TTC549 (cell line): ENCODE measurements around the gene FARP1.

ENCODE experiments used
- FAIRE-seq: peaks from 2 replicates; lab custom pipeline; 2012; peaks lifted over from hg19 to GRCh38; lab: Jason Lieb, UNC

The FARP1 gene

DNA sequence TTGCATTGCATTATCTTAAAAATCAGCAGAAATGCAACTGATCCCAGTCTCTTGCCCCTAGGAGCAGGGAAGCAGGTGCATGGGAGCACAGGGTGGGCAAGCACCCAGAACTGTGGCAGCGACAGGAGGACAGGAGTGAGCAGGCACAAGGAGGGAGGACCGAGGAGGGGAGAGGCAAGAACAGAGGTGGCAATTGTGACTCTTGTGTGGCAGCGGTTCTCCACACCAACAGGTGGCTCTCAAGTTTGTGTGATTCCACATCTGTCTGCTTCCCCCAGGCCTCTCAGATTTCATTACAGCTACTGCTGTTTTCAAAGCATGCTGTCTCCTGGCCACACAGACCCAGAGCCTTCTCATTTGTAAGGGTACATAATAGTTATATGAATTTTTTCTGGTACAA is 325.5 kb downstream of the FARP1 start:
- no peak for FAIRE-seq

DNA sequence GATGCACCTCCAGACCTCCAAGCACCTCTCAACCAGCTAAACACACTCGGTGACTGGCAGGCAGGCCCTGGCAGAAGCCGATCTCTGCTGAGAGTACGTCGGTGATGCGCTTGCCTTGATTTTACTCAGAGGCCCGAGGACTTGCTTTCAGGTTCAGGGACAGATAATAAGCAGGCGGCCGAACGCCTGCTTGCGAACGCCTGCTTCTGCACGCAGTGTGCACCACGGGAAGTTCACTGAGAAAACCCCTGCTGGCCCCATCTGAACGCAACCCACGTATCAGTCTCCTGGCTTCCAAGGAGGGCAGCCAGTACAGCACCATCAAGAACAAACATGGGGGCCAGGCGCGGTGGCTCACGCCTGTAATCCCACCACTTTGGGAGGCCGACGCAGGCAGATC is 326.0 kb downstream of the FARP1 start:
- FAIRE-seq = no peak

DNA sequence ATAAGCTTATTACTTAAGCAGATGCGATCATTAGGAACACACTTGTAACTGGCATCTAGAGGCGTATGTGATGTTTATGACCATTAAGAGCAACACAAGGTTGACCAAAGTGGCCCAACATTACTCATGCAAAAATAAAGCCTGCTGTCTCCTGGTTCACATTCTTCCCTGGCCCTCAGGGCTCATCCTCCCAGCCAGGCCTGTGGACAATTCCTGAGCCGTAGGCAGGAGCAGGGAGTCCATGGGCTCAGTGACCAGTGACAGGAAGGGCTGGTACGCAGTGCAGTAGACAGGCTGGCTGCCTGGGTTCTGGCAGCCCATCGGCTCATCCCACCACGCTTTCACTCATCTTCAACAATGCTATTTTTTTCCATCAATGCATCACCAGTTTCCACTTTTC is 328.0 kb downstream of the FARP1 start:
- no peak for FAIRE-seq

DNA sequence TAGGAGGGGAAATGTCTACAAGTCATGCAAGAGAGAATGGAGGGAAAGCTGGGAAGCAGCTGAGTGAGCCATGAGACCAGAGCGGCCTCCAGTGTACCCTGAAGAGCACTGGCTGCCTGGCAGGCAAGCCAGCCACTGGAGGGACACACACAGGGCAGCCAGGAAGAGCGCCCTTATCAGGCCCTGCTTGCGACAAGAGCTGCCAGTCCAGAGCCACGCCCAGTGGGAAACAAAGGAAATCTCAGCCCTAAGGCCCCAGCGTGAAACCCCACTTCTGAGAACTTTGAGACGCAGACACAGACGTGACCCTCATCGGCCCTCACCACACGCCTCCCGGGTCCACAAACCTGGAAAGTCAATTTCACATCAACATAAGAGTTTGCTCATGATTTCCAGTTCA is 329.0 kb downstream of the FARP1 start:
- FAIRE-seq = no peak

DNA sequence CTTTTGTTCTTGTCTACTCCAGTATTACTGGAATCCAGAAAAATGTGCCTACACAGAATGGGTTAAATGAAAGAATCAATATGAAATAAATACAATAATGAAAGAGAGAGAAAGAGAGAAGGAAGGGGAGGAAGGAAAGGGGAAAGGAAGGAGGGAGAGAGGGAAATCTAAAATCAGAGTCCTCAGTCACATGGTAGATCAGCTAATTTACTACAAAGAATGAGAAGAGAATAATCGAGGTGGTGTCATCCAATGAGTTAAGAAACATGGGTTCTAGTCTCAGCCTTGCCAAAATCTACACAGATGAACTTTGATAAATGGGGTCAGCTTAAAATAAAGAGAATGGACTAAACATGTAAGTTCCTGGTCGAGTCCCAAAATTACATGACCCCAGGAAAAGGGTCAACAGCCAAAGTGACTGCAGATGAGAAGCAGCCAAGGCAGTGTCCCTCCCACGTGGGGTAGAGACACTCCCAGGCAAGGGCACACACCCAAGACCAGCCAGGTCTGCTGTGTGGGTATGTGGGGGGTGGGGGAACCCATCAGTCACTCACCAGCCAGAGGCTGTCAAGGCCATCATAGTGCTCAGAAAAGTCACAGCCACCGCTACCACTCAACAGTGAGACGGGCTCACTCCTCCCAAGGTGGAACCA is 330.4 kb downstream of the FARP1 start:
- no peak for FAIRE-seq

DNA sequence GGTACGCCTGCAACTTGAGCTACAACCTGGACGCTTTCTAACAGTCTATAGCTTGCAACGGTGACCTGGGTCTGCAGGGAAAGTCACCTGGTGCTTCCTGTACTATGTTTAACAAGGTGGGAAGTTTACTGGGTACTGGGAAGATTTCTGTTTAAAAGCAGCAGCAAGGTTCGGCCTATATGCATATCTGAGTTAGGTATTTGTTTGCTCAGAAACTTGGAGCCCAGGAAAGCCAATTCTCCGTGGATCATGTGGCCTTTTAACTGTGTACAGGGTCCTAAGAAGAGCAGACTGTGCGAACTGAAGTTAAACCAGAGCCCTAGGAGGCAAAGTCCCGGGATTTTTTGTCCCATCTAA is 330.9 kb downstream of the FARP1 start:
- no peak for FAIRE-seq

DNA sequence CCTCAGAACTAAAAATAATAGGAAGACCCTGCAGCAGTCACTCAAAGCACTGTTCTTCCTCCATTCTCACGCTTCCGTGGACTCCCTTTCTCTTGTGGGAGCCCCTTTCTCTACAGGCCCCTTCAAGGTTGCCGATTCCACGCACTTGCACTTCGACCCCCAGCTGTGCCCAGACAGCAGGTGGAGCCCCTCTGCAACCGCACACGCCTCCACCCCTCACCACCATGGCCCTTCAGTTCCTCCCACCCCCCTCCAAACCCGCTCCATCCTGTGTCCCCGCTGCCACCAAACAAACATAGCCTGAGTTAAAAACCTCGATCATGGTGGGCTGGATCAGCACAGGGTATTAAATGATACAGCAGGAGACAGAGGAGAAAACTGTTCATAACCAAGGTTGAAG is 331.4 kb downstream of the FARP1 start:
- FAIRE-seq = no peak

DNA sequence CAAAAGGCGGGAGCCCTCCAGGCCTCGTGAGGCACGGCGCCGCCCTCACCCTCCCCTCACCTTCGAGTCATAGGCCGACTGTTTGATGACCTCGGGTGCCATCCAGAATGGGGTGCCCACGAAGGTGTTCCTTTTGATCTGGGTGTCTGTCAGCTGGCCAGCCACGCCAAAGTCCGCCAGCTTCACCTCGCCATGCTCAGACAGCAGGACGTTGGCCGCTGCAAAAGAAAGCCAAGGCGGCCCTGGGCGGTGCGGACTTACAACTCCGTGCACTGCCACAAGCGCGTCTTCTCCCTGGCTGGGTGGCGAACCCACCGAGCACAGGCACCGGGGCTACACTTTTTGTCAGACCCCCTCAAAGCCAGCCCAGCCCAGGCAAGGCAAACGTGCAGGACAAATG is 331.9 kb downstream of the FARP1 start:
- no peak for FAIRE-seq

DNA sequence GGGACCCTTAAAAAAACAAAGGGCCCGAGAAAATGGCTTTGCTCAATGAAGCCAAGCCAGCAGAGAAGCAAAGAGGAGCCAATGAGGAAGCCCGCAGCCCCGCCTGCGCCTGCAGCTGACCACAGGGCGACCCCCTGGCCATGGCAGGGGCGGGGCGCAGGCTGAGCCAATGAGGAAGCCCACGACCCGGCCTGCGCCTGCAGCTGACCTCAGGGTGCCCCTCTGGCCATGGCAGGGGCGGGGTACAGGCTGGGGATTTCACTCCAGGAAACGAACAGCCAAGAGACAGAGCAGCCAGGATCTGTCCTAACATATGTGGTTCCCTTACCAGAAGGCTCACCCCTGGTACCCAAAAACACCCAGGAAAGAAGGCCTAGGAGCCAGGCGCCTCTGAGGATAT is 332.6 kb downstream of the FARP1 start:
- FAIRE-seq = no peak

DNA sequence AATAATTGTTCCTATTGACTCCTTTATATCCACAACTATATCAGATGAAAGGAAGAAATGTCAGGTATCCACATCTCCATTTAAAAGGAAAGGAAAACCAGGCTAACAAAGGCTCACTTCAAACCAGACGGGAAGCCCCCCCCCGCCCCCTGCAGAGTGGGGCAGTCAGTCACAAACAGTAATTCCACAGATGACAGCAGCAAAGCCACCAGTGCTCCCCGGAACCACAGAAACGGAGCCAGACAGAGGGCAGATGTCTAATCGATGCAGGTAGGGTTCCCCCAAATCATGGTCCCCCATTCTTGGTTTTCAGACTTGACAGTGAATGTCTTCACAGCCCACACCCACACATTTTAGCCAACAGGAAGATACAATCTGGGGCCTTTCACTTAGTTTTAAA is 333.2 kb downstream of the FARP1 start:
- no peak for FAIRE-seq

DNA sequence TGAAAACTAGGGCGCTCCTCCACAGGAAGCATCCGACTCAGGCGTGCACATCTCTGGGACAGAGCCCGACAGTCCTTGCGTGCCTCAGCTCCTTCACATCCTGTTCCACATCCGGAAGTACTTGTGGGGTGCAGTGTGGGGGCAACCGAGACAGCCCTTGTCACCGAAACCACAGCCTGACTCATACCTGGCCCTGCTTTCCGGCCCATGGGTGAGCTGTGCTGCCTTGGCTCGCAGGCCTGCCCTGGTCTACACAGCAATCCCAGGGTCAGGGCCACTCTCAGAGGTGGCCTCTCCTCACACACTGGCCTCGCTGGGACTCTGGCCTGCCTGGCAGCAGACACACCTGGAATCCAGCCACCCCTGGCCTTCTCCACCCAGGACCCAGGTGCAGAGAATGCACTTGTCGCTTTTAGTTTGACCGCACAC is 333.7 kb downstream of the FARP1 start:
- FAIRE-seq = no peak

DNA sequence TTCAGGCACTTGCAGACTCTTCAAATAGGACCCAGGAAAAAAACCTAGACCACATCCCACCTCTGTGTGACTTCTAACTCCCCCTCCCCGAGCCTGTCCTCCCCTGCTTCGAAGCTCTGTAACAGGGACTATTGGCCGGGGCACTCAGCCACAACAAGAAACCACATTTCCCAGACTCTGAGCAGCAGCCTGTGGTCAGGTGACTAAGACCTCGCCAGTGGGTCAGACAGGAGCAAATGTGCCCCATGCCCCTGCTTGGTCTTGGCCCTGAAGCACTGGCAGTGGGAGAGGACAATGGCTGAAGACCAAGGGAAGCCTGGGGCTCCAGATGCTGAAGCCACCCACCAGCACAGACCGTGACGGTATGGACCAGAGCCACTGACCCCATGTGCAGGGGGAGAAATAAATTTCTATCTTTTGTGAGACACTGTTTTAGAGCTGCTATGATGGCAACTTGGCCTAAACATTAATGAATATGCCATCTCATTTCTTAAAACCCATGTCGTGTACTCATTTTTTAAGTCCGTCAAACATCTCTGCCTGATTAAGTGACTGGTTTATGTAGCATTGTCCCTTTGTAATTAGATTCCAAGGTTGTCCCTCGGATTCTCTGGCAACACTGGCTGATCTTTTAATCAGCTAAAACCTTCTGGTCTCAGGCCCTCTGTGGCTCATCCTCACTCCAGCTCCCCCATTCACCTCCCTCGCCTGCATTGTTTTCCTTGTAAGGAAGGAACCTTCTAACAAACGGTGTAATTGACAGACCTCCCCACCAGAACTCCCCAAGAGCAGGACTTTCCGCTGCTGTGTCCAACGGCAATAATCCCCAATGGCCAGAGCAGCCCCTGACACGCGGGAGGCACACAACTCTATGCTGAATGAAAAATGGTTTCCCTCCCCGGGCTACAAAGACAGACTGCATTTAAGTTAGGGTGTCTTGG is 335.6 kb downstream of the FARP1 start:
- no peak for FAIRE-seq

DNA sequence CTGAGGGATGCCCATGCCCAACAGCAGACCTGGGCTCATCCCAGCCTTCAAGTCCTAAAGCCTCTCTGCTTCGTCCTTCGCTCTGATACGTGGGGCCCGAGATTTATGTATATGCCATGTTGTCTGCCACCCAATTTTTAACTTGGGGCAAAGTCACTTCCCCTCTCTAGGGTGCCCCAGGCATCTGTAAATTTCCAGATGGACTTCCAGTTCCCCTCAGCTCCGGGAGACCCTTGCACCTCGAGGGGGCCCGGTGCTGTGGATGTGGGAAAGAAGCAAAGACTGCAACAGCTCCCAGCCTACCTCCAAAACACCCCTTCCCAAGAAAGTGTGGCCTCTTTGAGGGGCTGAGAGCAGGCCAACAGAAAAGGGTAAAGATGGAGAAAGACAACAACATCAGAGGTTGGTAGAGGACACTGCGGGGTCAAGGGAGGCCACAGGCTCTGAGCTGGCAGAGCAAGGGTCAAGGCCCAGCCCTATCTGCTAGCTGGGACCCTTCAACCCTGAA is 336.7 kb downstream of the FARP1 start:
- FAIRE-seq = no peak

DNA sequence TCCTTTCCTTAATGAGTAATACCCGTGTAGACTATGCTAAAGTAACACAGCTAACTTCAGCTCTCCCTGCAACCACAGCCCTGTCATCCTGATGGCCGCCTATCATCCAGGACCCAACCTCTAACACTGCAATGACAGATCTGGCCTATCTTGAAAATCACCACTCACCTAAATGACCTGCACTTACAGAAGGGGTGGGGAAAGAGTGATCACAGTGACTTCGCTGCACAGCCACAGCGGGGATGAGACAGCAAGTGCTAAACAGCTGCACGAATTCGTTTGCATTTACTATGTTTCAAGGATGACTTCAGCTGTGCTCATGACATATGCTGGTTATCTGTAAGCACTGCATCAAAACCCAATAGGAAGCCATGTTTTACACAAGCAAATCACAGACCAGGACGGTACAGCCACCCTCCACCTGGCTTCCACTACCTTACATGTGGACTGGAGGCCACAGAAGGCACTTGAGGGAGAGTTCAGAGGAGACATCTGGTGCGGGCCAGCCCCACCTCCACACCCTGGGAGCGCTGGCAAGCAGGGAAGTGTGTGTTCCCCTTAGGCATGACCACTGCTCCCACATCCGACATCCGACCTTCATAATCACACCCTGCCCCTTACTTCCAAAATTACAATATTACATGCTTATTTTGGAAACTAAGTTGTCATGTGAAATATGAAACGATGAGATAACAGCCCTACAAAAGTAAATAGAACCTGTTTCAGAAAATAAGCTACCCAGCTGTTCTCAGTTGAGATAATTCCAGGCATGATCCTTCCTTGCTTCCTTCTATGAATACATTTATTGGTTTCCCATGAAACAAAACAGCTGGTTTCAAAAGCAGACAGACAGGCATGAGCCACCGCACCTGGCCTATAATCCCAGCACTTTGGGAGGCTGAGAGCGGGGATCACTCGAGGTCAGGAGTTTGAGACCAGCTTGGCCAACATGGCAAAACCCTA is 338.3 kb downstream of the FARP1 start:
- no peak for FAIRE-seq

DNA sequence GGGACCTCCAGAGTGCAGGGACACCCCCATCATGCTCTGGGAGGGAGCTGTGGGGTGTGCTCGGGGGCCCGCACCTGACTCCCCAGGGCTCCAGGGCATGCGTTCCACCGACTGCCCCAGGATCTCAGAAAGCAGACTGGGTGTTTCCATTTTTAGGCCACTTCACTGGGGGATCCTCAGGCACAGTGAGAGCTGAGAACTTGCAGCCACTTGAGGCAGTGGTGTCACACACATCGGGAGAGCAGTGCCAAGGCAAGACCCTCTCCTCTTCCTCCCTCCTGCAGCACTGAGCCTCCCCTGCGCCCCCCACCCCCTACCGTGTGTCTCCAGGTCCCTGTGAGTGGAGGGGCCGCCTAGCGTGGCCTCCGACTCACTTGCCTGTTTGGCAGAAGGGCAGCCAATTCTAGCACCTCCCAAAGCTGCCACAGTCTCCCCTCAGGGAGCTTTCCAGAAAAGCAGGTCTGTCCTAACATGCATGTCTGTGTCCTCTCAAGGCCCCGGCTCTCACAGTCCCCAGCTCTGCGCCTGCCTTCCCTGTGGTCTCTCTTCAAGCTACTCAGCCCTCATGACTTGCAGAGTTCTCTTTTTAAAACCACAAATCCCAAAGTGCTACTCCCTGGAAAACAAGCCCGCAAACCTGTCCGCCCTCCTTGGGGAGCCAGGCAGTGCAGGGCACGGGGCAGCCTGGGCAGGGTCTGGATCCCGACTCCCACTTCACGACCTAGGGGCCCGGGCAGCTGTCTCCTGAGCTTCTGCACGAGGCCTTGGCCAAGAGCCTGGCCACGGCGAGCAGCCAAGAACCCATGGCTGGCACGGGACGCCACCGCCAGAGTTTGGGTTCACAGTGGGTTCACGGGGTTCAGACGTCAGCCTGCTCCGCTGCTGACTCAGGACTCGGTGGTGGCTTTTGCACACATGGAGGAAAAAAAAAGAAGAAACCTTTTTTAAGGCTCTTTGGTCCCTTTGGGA is 339.9 kb downstream of the FARP1 start:
- no peak for FAIRE-seq

DNA sequence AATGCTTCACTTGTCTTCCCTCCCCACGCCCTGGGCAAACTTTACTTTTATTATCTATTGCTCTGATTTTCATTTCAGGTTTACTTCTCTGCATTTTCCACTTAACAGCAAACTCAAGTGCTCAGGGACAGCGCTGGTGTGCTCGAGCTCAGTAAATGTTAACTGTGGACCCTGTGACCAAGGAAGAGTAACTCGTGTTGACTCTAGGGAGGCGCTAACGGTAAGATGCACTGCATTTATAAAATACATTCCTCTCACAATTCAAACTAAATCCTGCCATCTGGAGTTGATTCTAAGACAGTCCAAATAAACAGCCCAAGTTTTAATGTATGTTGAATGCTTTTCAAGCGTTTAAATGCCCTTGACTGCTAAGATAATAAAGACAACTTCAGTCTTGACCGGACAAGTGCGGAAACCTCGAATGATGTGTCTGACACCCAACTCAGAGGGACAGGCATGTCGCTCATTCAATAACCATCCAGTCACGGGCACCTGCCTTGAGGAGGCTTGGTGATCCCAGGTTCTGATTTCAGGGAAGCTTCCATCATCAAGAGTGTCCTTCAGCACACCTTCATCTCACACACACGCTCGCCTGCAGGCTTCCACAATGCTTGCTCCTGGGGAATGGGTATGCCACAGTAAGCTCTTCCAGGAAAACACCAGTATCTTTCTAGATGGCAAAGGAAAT is 340.9 kb downstream of the FARP1 start:
- no peak for FAIRE-seq

DNA sequence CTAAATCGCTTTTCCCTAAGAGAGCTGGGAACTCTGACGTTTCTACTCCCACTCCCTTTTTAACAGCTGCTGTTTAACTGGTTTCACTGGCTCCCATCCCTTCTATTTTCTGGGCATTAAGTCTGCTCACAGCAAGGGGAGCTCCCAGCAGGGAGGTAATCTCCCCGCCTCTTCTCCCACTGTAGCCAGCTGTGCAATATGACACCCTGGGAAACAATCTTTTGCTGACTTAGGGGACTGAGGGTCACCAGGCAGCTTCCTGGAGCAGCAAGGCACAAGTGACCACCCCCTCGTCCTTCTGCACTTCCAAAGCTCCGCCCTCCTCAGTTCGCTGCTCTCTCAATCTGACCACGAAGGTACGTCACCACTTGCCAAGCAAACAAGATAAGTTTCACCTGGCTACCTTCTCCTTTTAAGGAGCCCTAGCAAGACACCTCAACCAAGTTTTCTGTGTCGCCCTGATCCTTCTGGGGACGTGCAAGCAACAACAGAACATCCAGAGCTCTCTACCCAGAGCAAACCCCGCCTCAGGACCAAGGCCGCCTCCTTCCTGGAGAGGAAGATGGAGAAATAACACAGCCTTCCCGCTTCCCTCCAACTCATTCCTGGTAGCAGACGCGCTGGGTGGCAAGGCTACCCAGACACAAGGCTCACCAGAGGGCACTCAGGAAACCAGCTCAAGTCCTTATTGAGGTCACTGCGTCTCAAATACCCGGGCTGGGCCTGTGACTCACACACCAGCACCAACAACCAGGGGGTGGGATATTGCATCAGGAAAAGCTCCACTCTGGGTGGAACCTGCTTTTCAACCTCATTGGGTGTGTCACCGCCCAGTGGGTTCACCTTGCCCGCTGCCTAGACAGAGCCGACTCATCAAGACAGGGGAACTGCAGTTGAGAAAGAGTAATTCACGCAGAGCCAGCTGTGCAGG is 341.7 kb downstream of the FARP1 start:
- no peak for FAIRE-seq

DNA sequence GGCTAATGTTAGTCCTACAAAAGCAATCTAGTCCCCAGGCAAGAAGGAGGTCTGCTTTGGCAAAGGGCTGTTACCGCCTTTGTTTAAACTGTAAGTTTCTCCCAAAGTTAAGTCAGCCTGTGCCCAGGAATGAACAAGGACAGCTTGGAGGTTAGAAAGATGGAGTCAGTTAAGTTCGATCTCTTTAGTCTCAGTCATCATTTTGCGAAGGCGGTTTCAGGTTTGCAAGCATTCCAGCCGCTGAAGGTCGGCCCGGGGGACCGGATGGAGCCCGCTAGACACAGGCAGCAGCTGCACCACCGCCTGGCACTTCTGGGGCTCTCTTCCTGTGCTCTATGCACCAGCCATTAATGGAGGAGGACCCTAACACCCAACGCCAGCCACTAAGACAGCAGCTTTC is 342.7 kb downstream of the FARP1 start:
- FAIRE-seq = no peak

DNA sequence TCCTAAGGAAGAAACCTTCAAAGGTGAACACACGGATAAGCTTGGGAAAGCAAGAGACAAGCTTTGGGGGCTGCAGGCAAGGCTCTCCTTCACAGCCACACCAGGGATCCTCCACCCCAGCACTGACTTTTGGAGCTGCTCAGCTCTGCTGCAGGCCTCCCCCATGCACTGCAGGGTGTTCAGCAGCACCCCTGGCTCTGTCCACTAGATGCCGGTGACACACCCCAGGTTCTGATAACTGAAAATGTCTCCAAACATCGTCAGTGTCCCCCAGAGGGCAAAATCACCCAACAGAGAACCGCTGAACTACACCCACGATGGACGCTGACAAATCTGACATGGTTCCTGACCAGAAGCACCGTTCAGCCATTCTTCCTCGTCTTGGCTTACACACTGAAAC is 343.5 kb downstream of the FARP1 start:
- FAIRE-seq = no peak

DNA sequence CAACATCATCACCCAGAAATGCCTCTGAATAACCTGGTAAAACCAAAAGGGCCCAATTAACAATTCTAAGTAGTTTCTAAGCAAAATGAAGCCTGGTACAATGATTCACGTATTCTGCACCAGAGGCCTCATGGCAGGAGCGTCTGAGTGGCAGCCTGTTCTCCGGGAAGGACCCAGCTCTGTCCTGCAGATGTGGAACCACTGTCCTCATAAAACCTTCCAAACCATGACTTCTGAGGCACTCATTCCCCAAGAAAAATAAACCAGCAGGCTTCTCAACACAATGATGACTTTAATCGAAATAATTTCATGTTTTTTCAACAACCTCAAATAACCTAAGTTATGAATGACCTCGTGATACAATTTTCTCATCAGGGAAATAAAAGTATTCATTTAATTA is 344.1 kb downstream of the FARP1 start:
- FAIRE-seq = no peak
